Measurements from ENCODE around the gene PERM1. TPM values are rescaled to one million over a fixed set of nuclear protein-coding genes. Genes with fewer than 3 reads are reported as not detected.
A peak's percentile ranks its signal among the peaks of the same experiment; 100 is the strongest.

PERM1 gene
- total RNA-seq, 4 donors from 2014 or later: 0.39 to 1.9 (median 1.4) TPM; not detected in 1

DNA sequence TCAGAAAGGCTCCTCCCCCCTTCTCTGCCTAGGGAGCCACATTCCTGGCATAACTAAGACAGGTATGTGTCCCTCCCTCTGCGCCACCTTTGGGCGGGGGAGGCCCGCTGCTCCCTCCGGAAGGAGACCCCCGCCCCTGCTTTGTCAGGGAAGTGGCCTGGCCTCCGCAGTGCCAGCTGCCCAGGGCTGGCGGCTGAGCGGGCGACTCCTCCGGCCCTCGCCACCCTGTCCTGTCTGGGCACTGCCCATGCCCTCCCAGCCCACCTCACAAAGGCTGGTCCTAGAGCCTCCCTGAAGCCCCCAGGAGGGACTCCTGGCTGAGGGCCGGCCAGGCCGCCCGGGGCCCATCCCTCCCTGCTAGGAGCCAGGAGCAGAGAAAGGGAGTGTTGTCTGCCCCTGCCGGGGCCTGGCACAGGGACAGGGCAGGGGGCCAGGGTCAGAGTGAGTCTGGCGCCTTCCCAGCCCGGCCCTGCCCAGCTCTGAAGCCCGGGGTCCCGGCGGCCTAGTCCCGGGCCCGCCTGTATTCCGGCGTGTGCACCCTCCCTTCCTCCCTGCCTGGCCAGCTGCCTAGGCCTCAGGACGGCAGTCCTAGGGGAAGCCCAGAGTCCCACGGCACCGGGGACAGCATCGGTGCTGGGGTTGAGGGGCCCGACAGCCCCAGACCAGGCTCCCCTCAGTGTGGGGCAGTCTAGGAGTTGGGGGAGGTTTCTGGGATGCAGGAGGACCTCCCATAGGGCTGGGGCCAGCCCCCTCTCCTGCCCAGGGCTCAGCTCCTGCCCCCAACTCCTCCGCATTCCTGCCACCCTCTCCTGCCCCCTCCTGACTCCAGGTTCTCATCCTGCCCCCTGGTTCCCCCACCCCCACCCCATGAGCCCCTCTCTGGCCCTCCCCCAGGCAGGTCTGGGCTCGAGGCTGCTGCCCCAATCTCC lies 43.1 kb upstream of the PERM1 start:
- Histone ChIP-seq H3K9me3 (no peaks in the 10 kb centered on the region), H3K4me1 (peaks cover 0 to 60% (median 18%) of the 10 kb centered on the region in 3 donors), H3K27ac (peak overlapping the region in 3 of 4 donors; percentile 9 to 38 (median 21)), H3K27me3 (no peaks in the 10 kb centered on the region), H3K4me3 (peak overlapping the region in 1 of 2 donors; percentile 12), H3K36me3 (peaks cover 0 to 16% of the 10 kb centered on the region in 2 donors)
- no peak for ATAC-seq
- no CpG with 5 or more reads among the region's 31 CpGs for WGBS, 2 donors (ENCODE audit: low coverage in 1 of 2)
- TF ChIP-seq POLR2AphosphoS5 (IDR thresholded peaks at IDR 0.05) (no peak), POLR2A (IDR thresholded peaks at IDR 0.05) (no peak), CTCF (IDR thresholded peaks at IDR 0.05) (no peak), EP300 (IDR thresholded peaks at IDR 0.05) (no peak)

DNA sequence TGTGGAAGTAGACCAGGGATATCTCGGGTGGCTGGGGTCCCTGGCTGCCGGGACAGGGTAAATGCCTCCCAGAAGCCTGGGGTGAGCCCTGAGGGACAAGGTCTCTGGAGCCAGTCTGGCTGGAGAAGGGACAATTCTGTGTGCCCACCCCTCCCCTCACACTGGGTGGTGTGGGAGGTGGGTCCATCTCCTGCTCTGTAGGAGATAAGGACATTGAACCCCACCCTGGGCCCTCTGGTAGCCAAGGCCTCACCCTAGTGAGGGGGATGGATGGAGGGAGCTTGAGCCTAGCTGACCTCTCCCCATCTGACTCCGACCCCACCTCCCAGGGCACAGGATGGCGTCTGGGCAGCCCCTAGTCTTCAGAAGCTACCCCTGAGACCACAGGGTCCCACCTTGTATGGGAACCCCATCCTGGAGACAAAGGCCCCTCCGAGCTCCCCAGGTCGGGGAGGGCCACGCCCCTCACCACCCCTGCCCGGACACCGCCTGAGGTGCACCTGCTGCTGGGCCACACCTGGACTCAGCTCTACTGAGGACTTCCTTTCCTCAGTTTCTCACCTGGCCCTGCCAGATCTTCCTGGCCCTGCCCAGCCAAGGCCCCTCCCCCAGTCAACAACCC lies 42.4 kb upstream of the PERM1 start:
- Histone ChIP-seq H3K9me3 (no peaks in the 10 kb centered on the region), H3K4me1 (peaks cover 0 to 60% (median 18%) of the 10 kb centered on the region in 3 donors), H3K27me3 (no peaks in the 10 kb centered on the region), H3K4me3 (no peak overlapping the region), H3K27ac (peak overlapping the region in 2 of 4 donors; percentile 9 to 21), H3K36me3 (peaks cover 0 to 16% of the 10 kb centered on the region in 2 donors)
- TF ChIP-seq POLR2A (IDR thresholded peaks at IDR 0.05): no peak
- no peak for ATAC-seq
- no CpG with 5 or more reads among the region's 9 CpGs for WGBS, 2 donors (ENCODE audit: low coverage in 1 of 2)

- H3K27ac ChIP-seq: no peak overlapping the region
- no peak overlapping the region for H3K4me3 ChIP-seq
- H3K9me3 ChIP-seq: no peaks in the 10 kb centered on the region
- no peak for ATAC-seq
- 80 to 88% methylated on average over 1 to 4 of the region's 13 CpGs for WGBS, 2 donors (ENCODE audit: low coverage in 1 of 2)
- no peaks in the 10 kb centered on the region for H3K27me3 ChIP-seq
- TF ChIP-seq EP300 (IDR thresholded peaks at IDR 0.05): no peak
- no peak for TF ChIP-seq POLR2A (IDR thresholded peaks at IDR 0.05)
- no peak for TF ChIP-seq POLR2AphosphoS5 (IDR thresholded peaks at IDR 0.05)
- no peak for TF ChIP-seq CTCF (IDR thresholded peaks at IDR 0.05)
- peaks cover 0 to 16% of the 10 kb centered on the region in 2 donors for H3K36me3 ChIP-seq
- peaks cover 0 to 66% (median 18%) of the 10 kb centered on the region in 3 donors for H3K4me1 ChIP-seq
These were observed 41.8 kb upstream of the PERM1 start for GRCh38 chr1:1023700-1024099.

- Histone ChIP-seq H3K4me1 (peaks cover 0 to 66% (median 18%) of the 10 kb centered on the region in 3 donors), H3K27me3 (no peaks in the 10 kb centered on the region), H3K4me3 (no peak overlapping the region), H3K36me3 (peaks cover 0 to 10% of the 10 kb centered on the region in 2 donors), H3K27ac (no peak overlapping the region), H3K9me3 (no peaks in the 10 kb centered on the region)
- no peak for ATAC-seq
- 78% methylated on average over 4 of the region's 27 CpGs; no CpG with 5 or more reads in 1 of the 2 donors for WGBS, 2 donors (ENCODE audit: low coverage in 1 of 2)
- no peak for TF ChIP-seq POLR2A (IDR thresholded peaks at IDR 0.05)
- no peak for TF ChIP-seq EP300 (IDR thresholded peaks at IDR 0.05)
- no peak for TF ChIP-seq POLR2AphosphoS5 (IDR thresholded peaks at IDR 0.05)
- TF ChIP-seq CTCF (IDR thresholded peaks at IDR 0.05): no peak
These were observed 40.6 kb upstream of the PERM1 start for GRCh38 chr1:1022302-1023009.

DNA sequence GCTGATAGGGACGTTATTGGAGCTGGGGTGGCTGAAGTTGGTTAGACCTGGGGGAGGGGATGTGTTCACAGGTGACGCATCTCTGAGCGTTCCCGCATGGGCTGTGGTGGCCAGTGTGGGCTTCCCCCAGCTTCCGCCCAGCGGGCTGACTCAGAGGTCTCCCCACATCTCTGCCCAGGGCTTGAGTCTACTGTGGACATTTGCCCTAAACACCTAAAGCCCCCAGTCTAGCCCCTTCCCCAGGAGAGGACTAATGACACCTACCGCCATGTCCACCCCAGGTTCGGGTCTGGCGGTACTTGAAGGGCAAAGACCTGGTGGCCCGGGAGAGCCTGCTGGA lies 40.0 kb upstream of the PERM1 start:
- TF ChIP-seq EP300 (IDR thresholded peaks at IDR 0.05) (no peak), CTCF (IDR thresholded peaks at IDR 0.05) (no peak), POLR2AphosphoS5 (IDR thresholded peaks at IDR 0.05) (no peak), POLR2A (IDR thresholded peaks at IDR 0.05) (no peak)
- 100% methylated on average over 4 of the region's 10 CpGs; no CpG with 5 or more reads in 1 of the 2 donors for WGBS, 2 donors (ENCODE audit: low coverage in 1 of 2)
- Histone ChIP-seq H3K27ac (no peak overlapping the region), H3K4me3 (no peak overlapping the region), H3K27me3 (no peaks in the 10 kb centered on the region), H3K4me1 (peaks cover 0 to 65% (median 18%) of the 10 kb centered on the region in 3 donors), H3K36me3 (peaks cover 0 to 6% of the 10 kb centered on the region in 2 donors), H3K9me3 (no peaks in the 10 kb centered on the region)
- ATAC-seq: no peak

Measured in gastroesophageal sphincter (tissue), 4 donors.